Adrenal gland (tissue), 12 donors: ENCODE results near the gene DNM2. TPM values are rescaled to one million over a fixed set of nuclear protein-coding genes. Genes with fewer than 3 reads are reported as not detected.

Source experiments
- DNase-seq, 7 donors: peaks; one replicate each; pipeline ENCODE4 v3.0.0-alpha.2; 2019 to 2020
- H3K27ac ChIP-seq, 5 donors: fragments of 200-600 bp; sonication (generic) in 4 of 5; 1 replicate in 3 of 5; 2 replicates in 2 of 5; pipeline versions ENCODE4 v1.5.1 to v1.8.0; 2016 to 2020; ENCODE audit warnings: mild to moderate bottlenecking in 1 of 5
- H3K27me3 ChIP-seq: fragments of 200-600 bp; 2 replicates; pipeline ENCODE4 v1.8.0; 2021
- H3K36me3 ChIP-seq, 2 donors: fragments of 200-600 bp; replicated peaks in 1 of 2; 1 replicate in 1 of 2; 2 replicates in 1 of 2; pipeline versions ENCODE4 v1.5.1 to v1.8.0; 2018 to 2022
- H3K4me1 ChIP-seq, 2 donors: fragments of 200-600 bp; replicated peaks in 1 of 2; 1 replicate in 1 of 2; 2 replicates in 1 of 2; pipeline versions ENCODE4 v1.5.1 to v1.8.0; 2018 to 2021
- H3K4me3 ChIP-seq, 4 donors: fragments of 200-600 bp; sonication (generic) in 3 of 4; one replicate each; pipeline ENCODE4 v1.5.1; 2016 to 2018
- H3K9me3 ChIP-seq, 3 donors: fragments of 200-600 bp; sonication (generic) in 1 of 3; replicated peaks in 1 of 3; 1 replicate in 2 of 3; 2 replicates in 1 of 3; pipeline versions ENCODE4 v1.5.1 to v1.8.0; 2016 to 2021
- POLR2A ChIP-seq, 2 donors: fragments of 450-650 bp; IDR thresholded peaks; one replicate each; pipeline ENCODE4 v1.6.1; 2017; ENCODE audit warnings: antibody characterized with exemption in 2 of 2, mild to moderate bottlenecking in 2 of 2, moderate library complexity in 1 of 2
- WGBS, 4 donors: extraction: QIAGEN DNeasy Blood & Tissue Kit in 2 of 4; methylation state at CpG; one replicate each; pipeline versions ENCODE4 v1.1.5 to v1.1.7; 2013 to 2017; 5-methylcytosine and 5-hydroxymethylcytosine counted together
- intact Hi-C, 2 donors: fragments of 100-400 bp; cut with DNase I; formaldehyde crosslinking; loops; one replicate each; pipeline versions ENCODE4 v1.14.1 to v1.15.0; 2022 to 2023
- polyA plus RNA-seq, 3 donors: library from polyadenylated mRNA; stranded (reverse); fragments of 200-250 nt in 2 of 3; fragments of 350-450 nt in 1 of 3; fragmentation: Illumina TruSeq in 1 of 3; extraction: RNeasy Lipid Tissue Mini Kit (QIAGEN cat#74804) in 1 of 3; gene quantifications; one replicate each; pipeline ENCODE4 v1.2.3, GENCODE V29; 2013 to 2014
- total RNA-seq, 9 donors: library from RNA; depleted of rRNA in 4 of 9; stranded (reverse); fragments of >200 nt in 4 of 9; fragments of 120-200 nt in 1 of 9; fragmentation: NEBNext Ultra II Directional in 1 of 9; extraction: Animal tissue kit (Norgen Biotek cat#: 25700) in 1 of 9; gene quantifications; one replicate each; pipeline versions ENCODE4 v1.1.0 to v1.2.4, GENCODE V29; 2013 to 2023
- TF ChIP-seq, protein P1 (sequence below), 6 experiments: fragments of 450-650 bp in 4 of 6; fragments of 200-600 bp in 2 of 6; sonication (generic) in 1 of 6; IDR thresholded peaks; 1 replicate in 5 of 6; 2 replicates in 1 of 6; pipeline versions ENCODE4 v1.5.1 to v1.8.0; 2016 to 2021; ENCODE audit warnings: antibody characterized with exemption in 6 of 6, mild to moderate bottlenecking in 2 of 6, moderate library complexity in 1 of 6
- donor health status: healthy with polysubstance abuse.
- donor health status: Bipolar disorder and iron deficiency.
- donor health status: DM: yes; HTN: yes; CAD: no.
- donor health status: DM: no; HTN: no; CAD: no.
- donor health status: DM: no; HTN: no; CAD: no.
- donor health status: DM: yes; HTN: yes; CAD: no.

The DNM2 gene
- total and polyA plus RNA-seq, 12 donors = 73.3 to 196 (median 153) TPM

DNA sequence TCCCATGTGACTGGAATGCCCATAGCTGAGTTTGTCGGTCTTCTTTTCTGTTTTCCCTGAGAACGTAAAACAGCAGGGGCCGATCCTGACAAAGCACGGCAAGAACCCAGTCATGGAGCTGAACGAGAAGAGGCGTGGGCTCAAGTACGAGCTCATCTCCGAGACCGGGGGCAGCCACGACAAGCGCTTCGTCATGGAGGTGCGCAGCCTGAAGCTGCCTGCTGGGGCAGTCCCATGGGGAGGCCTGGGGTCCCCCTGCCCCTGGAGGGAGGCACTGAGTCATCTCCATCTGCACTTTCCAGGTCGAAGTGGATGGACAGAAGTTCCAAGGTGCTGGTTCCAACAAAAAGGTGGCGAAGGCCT is 34.8 kb upstream of the DNM2 start:
- H3K4me1 ChIP-seq = no peaks in the 10 kb centered on the region
- WGBS, 4 donors = 80 to 86% (median 85%) methylated on average over 14 to 15 of the region's 15 CpGs
- intact Hi-C loops = no loop called here
- no peaks in the 10 kb centered on the region for H3K27me3 ChIP-seq
- DNase-seq = no peak
- H3K27ac ChIP-seq = no peak overlapping the region
- no peaks in the 10 kb centered on the region for H3K9me3 ChIP-seq
- H3K36me3 ChIP-seq = peaks cover 0 to 94% of the 10 kb centered on the region in 2 donors
- TF ChIP-seq POLR2A (IDR thresholded peaks at IDR 0.05) = no peak
- TF ChIP-seq, protein P1, sequence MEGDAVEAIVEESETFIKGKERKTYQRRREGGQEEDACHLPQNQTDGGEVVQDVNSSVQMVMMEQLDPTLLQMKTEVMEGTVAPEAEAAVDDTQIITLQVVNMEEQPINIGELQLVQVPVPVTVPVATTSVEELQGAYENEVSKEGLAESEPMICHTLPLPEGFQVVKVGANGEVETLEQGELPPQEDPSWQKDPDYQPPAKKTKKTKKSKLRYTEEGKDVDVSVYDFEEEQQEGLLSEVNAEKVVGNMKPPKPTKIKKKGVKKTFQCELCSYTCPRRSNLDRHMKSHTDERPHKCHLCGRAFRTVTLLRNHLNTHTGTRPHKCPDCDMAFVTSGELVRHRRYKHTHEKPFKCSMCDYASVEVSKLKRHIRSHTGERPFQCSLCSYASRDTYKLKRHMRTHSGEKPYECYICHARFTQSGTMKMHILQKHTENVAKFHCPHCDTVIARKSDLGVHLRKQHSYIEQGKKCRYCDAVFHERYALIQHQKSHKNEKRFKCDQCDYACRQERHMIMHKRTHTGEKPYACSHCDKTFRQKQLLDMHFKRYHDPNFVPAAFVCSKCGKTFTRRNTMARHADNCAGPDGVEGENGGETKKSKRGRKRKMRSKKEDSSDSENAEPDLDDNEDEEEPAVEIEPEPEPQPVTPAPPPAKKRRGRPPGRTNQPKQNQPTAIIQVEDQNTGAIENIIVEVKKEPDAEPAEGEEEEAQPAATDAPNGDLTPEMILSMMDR (IDR thresholded peaks at IDR 0.05) = no peak
- no peak overlapping the region for H3K4me3 ChIP-seq

- H3K9me3 ChIP-seq = no peaks in the 10 kb centered on the region
- 66 to 89% (median 86%) methylated on average over 3 to 21 of the region's 21 CpGs for WGBS, 4 donors
- H3K36me3 ChIP-seq = peaks cover 0 to 94% of the 10 kb centered on the region in 2 donors
- intact Hi-C loops = no loop called here
- H3K4me3 ChIP-seq = no peak overlapping the region
- no peaks in the 10 kb centered on the region for H3K4me1 ChIP-seq
- TF ChIP-seq POLR2A (IDR thresholded peaks at IDR 0.05) = no peak
- TF ChIP-seq, protein P1 (IDR thresholded peaks at IDR 0.05) = no peak
- no peak for DNase-seq
- no peaks in the 10 kb centered on the region for H3K27me3 ChIP-seq
- no peak overlapping the region for H3K27ac ChIP-seq
Observed at GRCh38 chr19:10683582-10683981, 34.3 kb upstream of the DNM2 start.

DNA sequence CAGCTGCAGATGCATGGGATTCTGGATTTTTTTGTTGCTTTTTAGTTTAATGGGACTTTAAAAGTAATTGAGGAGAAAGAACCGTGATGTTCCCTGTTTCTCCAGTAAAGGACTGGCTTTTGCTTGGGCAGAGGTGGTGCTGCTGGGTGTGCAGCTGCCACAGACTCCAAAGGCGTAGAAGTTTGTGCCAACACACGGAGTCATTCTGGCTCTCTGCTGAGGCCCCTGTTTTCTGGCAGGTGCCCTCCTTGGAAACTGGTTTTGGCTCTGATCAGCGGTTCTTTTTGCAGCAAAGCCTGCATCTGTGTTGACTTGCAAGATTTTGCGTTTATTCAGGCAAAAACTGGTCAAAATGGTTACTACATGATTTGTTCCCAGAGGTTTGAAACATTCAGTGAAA is 32.7 kb upstream of the DNM2 start:
- Histone ChIP-seq H3K9me3 (no peaks in the 10 kb centered on the region), H3K4me1 (no peaks in the 10 kb centered on the region), H3K36me3 (peaks cover 0 to 94% of the 10 kb centered on the region in 2 donors), H3K27me3 (no peaks in the 10 kb centered on the region), H3K27ac (no peak overlapping the region), H3K4me3 (no peak overlapping the region)
- intact Hi-C loops = no loop called here
- no peak for DNase-seq
- 70 to 85% (median 75%) methylated on average over 5 of the region's 5 CpGs for WGBS, 4 donors
- TF ChIP-seq POLR2A (IDR thresholded peaks at IDR 0.05) = no peak
- TF ChIP-seq, protein P1 (IDR thresholded peaks at IDR 0.05) = no peak

DNA sequence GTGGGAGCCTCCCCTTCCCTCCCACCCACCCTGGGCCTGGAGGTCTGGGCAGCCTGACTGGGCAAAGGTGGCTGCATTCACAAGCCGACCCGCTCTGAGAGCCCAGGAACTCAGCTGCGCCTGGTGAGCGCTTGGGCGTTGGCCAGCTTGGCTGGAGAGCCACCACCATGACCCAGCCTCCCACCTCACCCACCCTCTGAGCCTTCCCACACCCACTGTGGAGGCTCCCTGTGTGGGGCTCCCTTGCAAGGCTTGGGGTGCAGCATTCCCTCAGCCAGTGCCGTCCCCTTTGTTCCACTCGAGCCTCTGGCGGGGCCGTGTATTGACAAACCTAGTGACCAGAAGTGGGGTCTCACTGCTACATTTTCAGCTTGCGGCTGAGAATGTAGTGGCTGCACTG is 31.7 kb upstream of the DNM2 start:
- Histone ChIP-seq H3K4me3 (no peak overlapping the region), H3K4me1 (no peaks in the 10 kb centered on the region), H3K9me3 (no peaks in the 10 kb centered on the region), H3K27me3 (no peaks in the 10 kb centered on the region), H3K36me3 (peaks cover 0 to 94% of the 10 kb centered on the region in 2 donors), H3K27ac (peak overlapping the region in 1 of 5 donors; percentile 66)
- WGBS, 4 donors = 86 to 90% (median 88%) methylated on average over 2 to 10 of the region's 10 CpGs
- TF ChIP-seq, protein P1 (IDR thresholded peaks at IDR 0.05) = no peak
- no peak for TF ChIP-seq POLR2A (IDR thresholded peaks at IDR 0.05)
- no peak for DNase-seq
- intact Hi-C loops = no loop called here
